Measurements from ENCODE around the gene SSNA1. TPM values are rescaled to one million over a fixed set of nuclear protein-coding genes. Genes with fewer than 3 reads are reported as not detected.

The SSNA1 gene
- total RNA-seq, 4 donors from 2014 or later: 58.2 to 99.5 (median 76.7) TPM

- H3K36me3 ChIP-seq: no peaks in the 10 kb centered on the region
- no peak overlapping the region for H3K27ac ChIP-seq (replicated peaks in 1 of 4)
- no peak overlapping the region for H3K4me3 ChIP-seq
- TF ChIP-seq EP300 (IDR thresholded peaks at IDR 0.05) (no peak), CTCF (IDR thresholded peaks at IDR 0.05) (no peak), POLR2AphosphoS5 (IDR thresholded peaks at IDR 0.05) (no peak), POLR2A (IDR thresholded peaks at IDR 0.05; ENCODE audit: low read depth) (no peak)
- no peak for DNase-seq (ENCODE audit: extremely low spot score)
- intact Hi-C loops (cut with DNase I): no loop called here
- H3K4me1 ChIP-seq: peaks cover 25 to 38% (median 29%) of the 10 kb centered on the region in 4 donors
- H3K27me3 ChIP-seq: peaks cover 0 to 69% (median 42%) of the 10 kb centered on the region in 4 donors
- 79% methylated on average over 12 of the region's 40 CpGs for WGBS
- H3K9me3 ChIP-seq: no peaks in the 10 kb centered on the region
Measured at GRCh38 chr9:137233143-137233980, 44.9 kb downstream of the SSNA1 start.

DNA sequence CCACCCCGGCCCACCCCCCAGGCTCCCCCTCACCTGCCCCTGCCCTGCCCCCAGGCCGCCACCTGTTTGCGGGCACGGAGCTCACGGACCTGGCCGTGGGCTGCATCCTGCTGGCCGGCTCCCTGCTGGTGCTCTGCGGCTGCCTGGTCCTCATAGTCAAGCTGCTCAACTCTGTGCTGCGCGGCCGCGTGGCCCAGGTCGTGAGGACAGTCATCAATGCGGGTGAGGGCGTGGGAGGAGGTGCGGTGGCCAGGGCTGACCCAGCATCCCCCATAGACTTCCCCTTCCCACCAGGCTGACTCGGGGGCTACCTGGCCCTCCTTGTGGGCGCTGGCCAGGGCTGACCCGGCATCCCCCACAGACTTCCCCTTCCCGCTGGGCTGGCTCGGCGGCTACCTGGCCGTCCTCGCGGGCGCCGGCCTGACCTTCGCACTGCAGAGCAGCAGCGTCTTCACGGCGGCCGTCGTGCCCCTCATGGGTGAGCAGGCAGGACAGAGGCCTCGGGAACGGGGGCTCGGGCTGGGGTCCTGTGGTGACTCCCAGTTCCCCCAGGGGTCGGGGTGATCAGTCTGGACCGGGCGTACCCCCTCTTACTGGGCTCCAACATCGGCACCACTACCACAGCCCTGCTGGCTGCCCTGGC is 45.7 kb downstream of the SSNA1 start:
- H3K36me3 ChIP-seq: no peaks in the 10 kb centered on the region
- TF ChIP-seq CTCF (IDR thresholded peaks at IDR 0.05): no peak
- no peak for TF ChIP-seq POLR2A (IDR thresholded peaks at IDR 0.05; ENCODE audit: low read depth)
- no peak for TF ChIP-seq POLR2AphosphoS5 (IDR thresholded peaks at IDR 0.05)
- no peak for TF ChIP-seq EP300 (IDR thresholded peaks at IDR 0.05)
- no peak overlapping the region for H3K4me3 ChIP-seq
- peaks cover 0 to 61% (median 36%) of the 10 kb centered on the region in 4 donors for H3K27me3 ChIP-seq
- DNase-seq (ENCODE audit: extremely low spot score): no peak
- intact Hi-C loops (cut with DNase I): no loop called here
- H3K27ac ChIP-seq (replicated peaks in 1 of 4): no peak overlapping the region
- H3K4me1 ChIP-seq: peaks cover 32 to 46% (median 36%) of the 10 kb centered on the region in 4 donors
- WGBS: 69% methylated on average over 13 of the region's 40 CpGs
- no peaks in the 10 kb centered on the region for H3K9me3 ChIP-seq

- H3K27me3 ChIP-seq: peaks cover 0 to 54% (median 29%) of the 10 kb centered on the region in 4 donors
- no peak overlapping the region for H3K27ac ChIP-seq (replicated peaks in 1 of 4)
- H3K36me3 ChIP-seq: no peaks in the 10 kb centered on the region
- no peak for DNase-seq (ENCODE audit: extremely low spot score)
- 71% methylated on average over 16 of the region's 18 CpGs for WGBS
- no peaks in the 10 kb centered on the region for H3K9me3 ChIP-seq
- TF ChIP-seq EP300 (IDR thresholded peaks at IDR 0.05): no peak
- TF ChIP-seq CTCF (IDR thresholded peaks at IDR 0.05): no peak
- TF ChIP-seq POLR2AphosphoS5 (IDR thresholded peaks at IDR 0.05): no peak
- TF ChIP-seq POLR2A (IDR thresholded peaks at IDR 0.05; ENCODE audit: low read depth): no peak
- H3K4me3 ChIP-seq: no peak overlapping the region
- peaks cover 39 to 53% (median 43%) of the 10 kb centered on the region in 4 donors for H3K4me1 ChIP-seq
- intact Hi-C loops (cut with DNase I): no loop called here
Measured at GRCh38 chr9:137234758-137235423, 46.4 kb downstream of the SSNA1 start.

GRCh38 chr9:137235424-137236237 is 47.2 kb downstream of the SSNA1 start:
- peak overlapping the region in 1 of 4 donors; percentile 1 for H3K27ac ChIP-seq (replicated peaks in 1 of 4)
- H3K4me1 ChIP-seq: peaks cover 40 to 60% (median 48%) of the 10 kb centered on the region in 4 donors
- TF ChIP-seq CTCF (IDR thresholded peaks at IDR 0.05) (no peak), POLR2A (IDR thresholded peaks at IDR 0.05; ENCODE audit: low read depth) (no peak), POLR2AphosphoS5 (IDR thresholded peaks at IDR 0.05) (no peak), EP300 (IDR thresholded peaks at IDR 0.05) (no peak)
- no peaks in the 10 kb centered on the region for H3K36me3 ChIP-seq
- DNase-seq (ENCODE audit: extremely low spot score): no peak
- peak overlapping the region; percentile 29 to 43 (median 37) for H3K4me3 ChIP-seq
- no peaks in the 10 kb centered on the region for H3K9me3 ChIP-seq
- peaks cover 0 to 46% (median 22%) of the 10 kb centered on the region in 4 donors for H3K27me3 ChIP-seq
- intact Hi-C loops (cut with DNase I): no loop called here
- 52% methylated on average over 4 of the region's 35 CpGs for WGBS
